BE2C (cell line): ENCODE results near the gene GPR84.

Experiments used
- DNase-seq: peaks from one replicate; pipeline ENCODE4 v3.0.0-alpha.2; 2020
- H3K27me3 ChIP-seq: fragments of 250-450 bp; sonication (Bioruptor Pico); 2 replicates; pipeline ENCODE4 v1.5.1; 2020; ENCODE audit warnings: mild to moderate bottlenecking
- H3K36me3 ChIP-seq: fragments of 250-450 bp; sonication (Bioruptor Pico); 2 replicates; pipeline ENCODE4 v1.5.1; 2020; ENCODE audit warnings: mild to moderate bottlenecking
- H3K4me1 ChIP-seq: fragments of 250-450 bp; sonication (Bioruptor Pico); 2 replicates; pipeline ENCODE4 v1.5.1; 2020
- H3K4me3 ChIP-seq: 2 replicates; pipeline ENCODE4 v1.5.1; 2011; ENCODE audit warnings: low read depth, low read length
- H3K9me3 ChIP-seq: fragments of 250-450 bp; sonication (Bioruptor Pico); 2 replicates; pipeline ENCODE4 v1.5.1; 2020
- CTCF ChIP-seq: IDR thresholded peaks from 2 replicates; pipeline ENCODE4 v1.5.1; 2012; ENCODE audit warnings: mild to moderate bottlenecking, low read depth, low read length

Gene GPR84

GRCh38 chr12:54401119-54401518 lies 36.8 kb upstream of the GPR84 start:
- H3K4me1 ChIP-seq = no peaks in the 10 kb centered on the region
- TF ChIP-seq CTCF = no peak
- DNase-seq = no peak
- H3K4me3 ChIP-seq = no peak overlapping the region
- no peaks in the 10 kb centered on the region for H3K36me3 ChIP-seq
- no peaks in the 10 kb centered on the region; the same call in 1 of the 2 replicates for H3K27me3 ChIP-seq
- H3K9me3 ChIP-seq = no peaks in the 10 kb centered on the region

- H3K9me3 ChIP-seq = no peaks in the 10 kb centered on the region
- peak; percentile 83 for DNase-seq
- H3K4me3 ChIP-seq = no peak overlapping the region
- H3K36me3 ChIP-seq = no peaks in the 10 kb centered on the region
- no peaks in the 10 kb centered on the region for H3K4me1 ChIP-seq
- peak; percentile 100 for TF ChIP-seq CTCF
- H3K27me3 ChIP-seq = no peaks in the 10 kb centered on the region
Measured at GRCh38 chr12:54398995-54399793, 34.9 kb upstream of the GPR84 start.

- no peaks in the 10 kb centered on the region for H3K4me1 ChIP-seq
- no peaks in the 10 kb centered on the region for H3K27me3 ChIP-seq
- no peaks in the 10 kb centered on the region for H3K36me3 ChIP-seq
- H3K4me3 ChIP-seq = no peak overlapping the region
- DNase-seq = no peak
- H3K9me3 ChIP-seq = no peaks in the 10 kb centered on the region
- TF ChIP-seq CTCF = no peak
Measured at GRCh38 chr12:54398218-54398617, 33.9 kb upstream of the GPR84 start.

- Histone ChIP-seq H3K27me3 (no peaks in the 10 kb centered on the region), H3K36me3 (no peaks in the 10 kb centered on the region), H3K9me3 (no peaks in the 10 kb centered on the region), H3K4me3 (no peak overlapping the region), H3K4me1 (no peaks in the 10 kb centered on the region)
- no peak for DNase-seq
- TF ChIP-seq CTCF = no peak
Measured at GRCh38 chr12:54397157-54397556, 32.9 kb upstream of the GPR84 start.

- H3K36me3 ChIP-seq = no peaks in the 10 kb centered on the region
- TF ChIP-seq CTCF = no peak
- H3K4me3 ChIP-seq = no peak overlapping the region
- no peaks in the 10 kb centered on the region for H3K9me3 ChIP-seq
- no peak for DNase-seq
- 0 out of 2 replicates have a peak, but pooled peaks cover 2% of the 10 kb centered on the region for H3K4me1 ChIP-seq
- H3K27me3 ChIP-seq = no peaks in the 10 kb centered on the region
Measured at GRCh38 chr12:54395545-54395944, 31.3 kb upstream of the GPR84 start.

GRCh38 chr12:54394986-54395385 lies 30.7 kb upstream of the GPR84 start:
- no peak overlapping the region for H3K4me3 ChIP-seq
- no peaks in the 10 kb centered on the region for H3K9me3 ChIP-seq
- 0 out of 2 replicates have a peak, but pooled peaks cover 2% of the 10 kb centered on the region for H3K4me1 ChIP-seq
- no peak for TF ChIP-seq CTCF
- no peak for DNase-seq
- no peaks in the 10 kb centered on the region for H3K27me3 ChIP-seq
- H3K36me3 ChIP-seq = no peaks in the 10 kb centered on the region
